GM21619 (cell line): ENCODE measurements around the gene ADAD1.
"Not testable (repeated sequence)": the region's sequence is repeated elsewhere in the genome, so short reads cannot be mapped to it uniquely, and the experiment has no call there.

Experiments used
- ATAC-seq: cut with Tn5 transposase; IDR thresholded peaks from one replicate; pipeline ENCODE4 v1.9.1; 2021; ENCODE audit not compliant: unreplicated experiment

Gene ADAD1

DNA sequence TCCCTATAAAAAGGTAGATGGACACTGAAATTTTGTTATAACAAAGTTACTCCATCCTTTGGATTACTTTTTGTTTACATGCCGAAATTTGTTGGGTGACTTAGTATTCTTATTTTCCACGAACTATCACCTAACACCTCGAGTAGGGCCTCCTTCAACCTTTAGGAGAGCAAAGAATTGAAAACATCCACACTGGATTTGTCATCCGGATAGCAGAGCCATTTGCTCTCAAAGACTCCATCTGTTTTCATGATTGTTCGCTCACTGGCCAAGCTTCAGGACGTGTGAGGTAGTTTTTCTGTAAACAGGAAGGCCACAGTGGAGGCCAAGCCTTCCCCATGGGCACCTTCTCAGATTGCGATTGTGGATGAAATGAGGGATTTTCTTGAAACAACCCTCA lies at the start of gene ADAD1:
Gene ADAD1, plus strand, starts transcription at position 301 of the 400 bp plus-strand sequence. CDS start 1,059 bp downstream, outside the sequence.
- no peak for ATAC-seq

DNA sequence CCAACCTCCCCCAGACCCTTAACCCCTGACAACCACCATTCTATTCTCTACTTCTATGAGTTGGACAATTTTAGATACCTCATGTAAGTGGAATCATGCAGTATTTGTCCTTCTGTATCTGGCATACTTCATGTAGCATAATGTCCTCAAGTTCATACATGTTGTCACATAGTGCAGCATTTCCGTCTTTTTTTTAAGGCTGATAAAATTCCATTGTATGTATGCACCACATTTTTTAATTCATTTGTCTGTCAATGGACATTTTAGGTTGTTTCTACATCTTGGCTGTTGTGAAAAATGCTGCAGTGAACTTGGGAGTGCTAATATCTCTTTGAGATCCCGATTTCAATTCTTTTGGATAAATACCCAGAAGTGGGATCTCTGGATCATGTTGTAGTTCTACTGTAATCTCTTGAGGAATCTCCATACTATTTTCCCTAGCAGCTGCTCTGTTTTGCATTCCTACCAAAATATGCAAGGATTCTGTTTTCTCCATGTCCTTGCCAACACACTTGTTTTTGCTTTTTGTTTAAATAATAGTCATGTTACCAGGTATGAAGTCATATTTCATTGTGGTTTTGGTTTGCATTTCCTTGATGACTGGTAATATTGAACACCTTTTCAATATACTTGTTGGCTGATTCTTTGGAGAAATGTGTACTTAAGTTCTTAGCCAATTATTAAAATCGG lies 48.8 kb upstream of the ADAD1 start:
- ATAC-seq, result no peak

DNA sequence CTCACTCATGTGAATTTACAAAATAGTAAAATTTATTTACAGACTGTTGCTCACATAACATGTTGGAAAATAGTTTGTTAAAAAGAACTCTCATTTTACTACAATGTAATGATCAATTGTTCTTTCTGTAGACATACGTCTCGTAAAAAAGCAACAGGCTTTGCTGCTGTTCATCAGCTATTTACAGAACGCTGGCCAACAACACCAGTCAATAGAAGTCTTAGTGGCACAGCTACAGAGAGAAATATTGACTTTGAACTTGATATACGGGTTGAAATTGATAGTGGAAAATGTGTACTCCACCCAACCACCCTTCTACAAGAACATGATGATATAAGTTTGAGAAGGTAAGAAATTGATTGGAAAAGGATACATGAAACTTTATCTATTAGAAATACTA lies 47.6 kb upstream of the ADAD1 start:
- ATAC-seq, result no peak

DNA sequence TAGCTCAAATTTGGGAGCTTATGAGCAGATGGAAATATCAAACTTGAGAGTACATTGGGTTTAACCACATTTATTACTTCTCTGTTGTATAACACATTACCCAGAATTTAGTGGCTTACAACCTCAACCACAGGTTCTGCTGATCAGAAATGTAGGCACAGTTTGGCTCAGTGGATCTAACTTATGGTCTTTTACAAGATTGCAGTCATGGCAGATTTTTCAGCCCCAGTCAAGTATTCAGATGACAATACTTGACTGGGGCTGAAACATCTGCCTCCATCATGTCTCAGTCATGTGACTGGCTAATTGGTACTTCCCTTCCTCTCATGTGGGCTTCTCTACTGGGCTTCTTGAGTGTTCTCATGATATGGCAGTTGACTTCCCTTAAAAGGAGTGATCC lies 44.0 kb upstream of the ADAD1 start:
- ATAC-seq, result no peak

DNA sequence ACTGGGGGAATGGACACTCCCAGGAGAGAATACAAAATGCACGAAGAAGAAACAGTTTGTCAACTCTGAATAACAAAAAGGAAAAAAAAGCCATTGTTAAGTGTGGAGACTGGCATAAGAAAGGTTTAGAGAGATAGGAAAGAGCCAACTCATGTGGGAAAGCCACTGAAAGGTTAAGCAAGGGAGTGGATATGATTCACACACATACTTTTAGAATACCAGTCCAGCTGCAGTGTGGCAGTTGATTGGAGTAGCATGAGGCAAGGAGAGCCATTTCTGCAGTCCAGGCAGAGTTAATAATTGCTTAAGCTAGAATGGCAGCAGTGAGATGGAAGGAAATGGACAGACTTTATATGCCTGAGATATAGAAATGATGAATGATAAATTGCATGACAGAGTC lies 36.9 kb upstream of the ADAD1 start:
- ATAC-seq, result no peak

DNA sequence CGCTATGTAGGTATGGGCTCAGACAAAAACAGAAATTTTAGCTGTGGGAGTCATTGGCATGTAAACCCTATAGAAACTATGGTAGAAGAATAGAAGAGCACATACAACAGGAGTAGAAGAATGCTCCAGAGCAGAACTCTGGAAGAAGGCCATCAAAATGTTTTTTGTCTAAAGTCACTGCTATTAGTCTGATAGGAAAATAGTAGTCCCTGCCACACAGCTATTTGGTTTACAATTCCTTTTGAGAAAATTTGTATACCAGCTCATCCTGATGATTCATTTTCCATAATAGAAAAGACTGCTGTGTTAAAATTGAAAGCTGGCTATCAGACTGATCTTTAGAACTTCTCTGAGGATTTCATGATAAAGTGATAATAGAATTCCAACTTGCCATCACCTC lies 32.8 kb upstream of the ADAD1 start:
- ATAC-seq, result no peak

DNA sequence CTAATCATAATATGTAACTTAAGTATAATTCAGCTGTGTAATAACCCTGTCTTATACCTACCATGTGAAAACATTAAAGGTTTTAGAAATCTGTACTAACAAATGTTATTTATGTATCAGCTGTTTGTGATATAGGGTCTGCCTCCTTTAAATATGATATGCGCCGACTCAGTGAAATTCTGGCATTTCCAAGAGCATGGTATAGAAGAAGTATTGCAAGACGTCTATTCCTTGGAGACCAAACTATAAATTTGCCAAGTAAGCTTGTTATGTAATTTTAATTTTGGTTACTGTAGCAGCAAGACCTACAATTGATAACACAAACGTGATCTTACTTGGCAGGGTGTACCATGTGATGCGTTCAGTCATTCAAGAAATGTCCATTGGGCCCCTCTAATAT lies 32.3 kb upstream of the ADAD1 start:
- no peak for ATAC-seq

DNA sequence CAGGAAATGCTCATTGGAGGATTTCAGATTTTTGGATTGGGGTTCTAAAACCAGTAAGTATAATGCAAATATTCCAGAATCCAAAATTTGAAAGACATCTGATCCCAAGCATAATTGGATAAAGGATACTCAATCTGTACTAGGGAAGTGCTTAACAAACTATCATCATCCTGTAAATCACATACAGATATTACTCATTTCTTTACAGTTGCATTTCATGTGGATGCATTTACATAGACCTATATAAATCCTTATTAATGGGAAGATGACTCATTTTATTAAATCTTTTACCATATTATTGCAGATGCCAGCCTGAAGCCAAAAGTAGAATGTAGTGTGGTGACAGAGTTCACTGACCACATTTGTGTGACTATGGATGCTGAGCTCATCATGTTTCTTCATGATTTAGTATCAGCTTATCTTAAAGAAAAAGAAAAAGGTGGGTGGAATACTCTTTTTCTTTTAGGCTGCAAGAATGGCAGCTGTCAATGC lies 22.4 kb upstream of the ADAD1 start:
- ATAC-seq, result no peak

DNA sequence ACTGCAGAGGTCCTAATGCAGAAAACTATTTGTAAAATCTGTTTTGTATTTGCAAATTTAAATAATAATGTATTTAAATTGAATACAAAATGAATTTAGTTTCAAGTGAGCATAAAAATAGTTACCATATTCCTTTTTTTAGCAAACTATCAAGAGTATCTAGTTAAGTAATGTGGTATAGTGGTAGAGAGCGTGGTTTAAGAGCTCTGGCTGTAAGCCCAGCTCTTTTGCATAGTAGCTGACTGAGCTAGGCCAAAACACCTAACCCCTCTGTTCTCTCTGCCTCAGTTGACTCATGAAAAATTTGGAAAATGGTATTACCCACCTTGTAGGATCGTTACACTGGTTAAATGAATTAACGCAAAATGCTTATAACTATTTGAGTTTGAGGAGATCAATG lies 18.1 kb upstream of the ADAD1 start:
- ATAC-seq, result no peak

DNA sequence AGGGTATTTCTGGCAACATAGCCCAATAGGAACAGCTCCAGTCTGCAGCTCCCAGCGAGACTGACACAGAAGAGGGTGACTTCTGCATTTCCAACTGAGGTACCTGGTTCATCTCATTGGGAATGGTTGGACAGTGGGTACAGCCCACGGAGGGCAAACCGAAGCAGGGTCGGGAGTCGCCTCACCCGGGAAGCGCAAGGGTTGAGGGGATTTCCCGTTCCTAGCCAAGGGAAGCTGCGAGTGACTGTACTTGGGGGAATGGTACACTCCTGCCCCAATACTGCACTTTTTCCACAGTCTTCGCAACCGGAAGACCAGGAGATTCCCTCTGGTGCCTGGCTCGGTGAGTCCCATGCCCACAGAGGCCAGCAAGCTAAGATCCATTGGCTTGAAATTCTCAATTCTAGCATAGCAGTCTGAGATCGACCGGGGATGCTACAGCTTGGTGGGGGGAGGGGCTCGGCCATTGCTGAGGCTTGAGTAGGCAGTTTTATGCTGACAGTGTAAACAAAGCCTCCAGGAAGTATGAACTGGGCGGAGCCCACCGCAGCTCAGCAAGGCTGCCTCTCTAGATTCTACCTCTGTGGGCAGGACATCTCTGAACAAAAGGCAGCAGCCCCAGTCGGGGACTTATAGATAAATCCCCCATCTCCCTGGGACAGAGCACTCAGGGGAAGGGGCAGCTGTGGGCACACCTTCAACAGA lies 14.0 kb upstream of the ADAD1 start:
- ATAC-seq, result no peak

DNA sequence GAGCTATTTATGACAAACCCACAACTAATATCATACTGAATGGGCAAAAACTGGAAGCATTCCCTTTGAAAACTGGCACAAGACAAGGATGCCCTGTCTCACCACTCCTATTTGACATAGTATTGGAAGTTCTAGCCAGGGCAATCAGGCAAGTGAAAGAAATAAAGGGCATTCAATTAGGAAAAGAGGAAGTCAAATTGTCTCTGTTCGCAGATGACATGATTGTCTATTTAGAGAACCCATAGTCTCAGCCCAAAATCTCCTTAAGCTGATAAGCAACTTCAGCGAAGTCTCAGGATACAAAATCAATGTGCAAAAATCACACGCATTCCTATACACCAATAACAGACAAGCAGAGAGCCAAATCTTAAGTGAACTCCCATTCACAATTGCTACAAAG lies 10.0 kb upstream of the ADAD1 start:
- ATAC-seq, result not testable (repeated sequence)

DNA sequence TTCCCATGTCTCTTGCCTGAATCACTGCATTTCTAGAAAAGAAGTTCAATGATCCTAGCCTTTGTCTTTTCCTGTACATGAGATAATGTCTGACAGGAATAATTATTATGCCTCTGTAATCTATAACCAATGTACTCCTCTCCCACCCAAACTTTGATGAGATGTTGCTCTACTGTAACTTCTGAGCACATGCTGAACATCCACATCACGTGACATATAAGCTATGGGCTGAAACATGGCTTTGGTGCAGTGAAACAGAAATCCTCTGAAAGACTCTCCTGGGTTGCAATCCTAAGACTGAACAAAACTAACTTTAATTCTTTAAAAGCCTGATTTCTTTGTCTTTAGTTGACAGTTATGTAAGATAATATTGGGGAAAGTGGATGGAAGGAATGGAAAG lies 1.5 kb upstream of the ADAD1 start:
- ATAC-seq, result no peak

DNA sequence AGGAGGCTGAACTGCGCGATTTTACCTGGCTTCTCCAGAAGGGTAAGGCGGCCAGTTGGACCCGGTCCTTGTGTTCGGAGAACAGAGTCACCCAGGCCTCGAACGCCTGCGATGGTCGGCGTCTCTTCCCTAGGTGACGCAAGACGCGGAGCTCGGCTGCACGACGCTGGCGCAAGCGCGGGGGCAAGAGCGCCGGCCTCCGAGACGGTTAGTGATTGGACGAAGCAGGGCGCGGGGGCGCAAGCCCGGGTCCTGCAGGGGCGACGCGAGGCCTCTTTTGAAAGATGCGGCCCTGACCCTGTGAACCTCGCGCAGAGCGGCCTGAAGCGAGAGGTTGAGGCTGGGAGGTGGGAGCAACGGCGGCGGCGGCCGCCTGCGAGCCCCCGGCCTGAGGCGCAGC lies 428 bp downstream of the ADAD1 start:
- ATAC-seq, result no peak

DNA sequence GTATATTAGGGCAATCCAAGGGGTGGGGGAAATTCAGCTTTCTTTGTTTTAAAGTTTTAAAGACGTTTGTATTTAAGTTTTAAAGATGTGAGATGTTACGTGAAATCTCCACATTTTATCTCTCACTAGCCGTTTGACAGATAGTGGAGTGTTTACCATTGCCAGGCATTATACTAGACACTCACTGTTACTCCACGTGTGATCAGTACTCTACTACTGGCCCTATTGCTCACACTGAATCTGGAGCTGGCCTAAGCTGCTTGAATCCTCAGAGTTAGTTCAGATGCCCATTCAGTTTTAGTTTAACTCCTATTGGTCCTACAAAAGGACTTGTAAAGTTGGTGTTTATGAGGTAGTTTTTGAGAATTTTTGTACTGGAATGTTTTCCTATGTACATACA lies 4.5 kb downstream of the ADAD1 start:
- ATAC-seq, result no peak

DNA sequence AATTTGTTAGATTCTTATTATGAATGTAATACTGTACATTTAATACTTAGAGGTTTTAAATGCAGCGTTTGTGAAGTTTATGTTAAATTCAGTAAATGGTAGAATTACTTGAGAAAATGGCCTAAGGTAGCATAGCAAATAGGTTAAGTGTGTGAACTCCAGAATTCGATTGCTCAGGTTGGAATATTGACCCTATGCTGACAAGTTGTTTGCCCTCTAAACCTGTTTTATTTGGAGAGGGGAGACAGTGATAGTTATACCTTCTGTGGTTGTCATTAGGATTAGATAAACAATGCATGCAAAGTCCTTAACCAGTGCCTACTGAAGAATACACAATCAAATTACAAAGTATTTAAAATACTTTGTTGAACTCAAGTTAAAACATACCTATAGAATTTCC lies 5.4 kb downstream of the ADAD1 start:
- ATAC-seq, result no peak

DNA sequence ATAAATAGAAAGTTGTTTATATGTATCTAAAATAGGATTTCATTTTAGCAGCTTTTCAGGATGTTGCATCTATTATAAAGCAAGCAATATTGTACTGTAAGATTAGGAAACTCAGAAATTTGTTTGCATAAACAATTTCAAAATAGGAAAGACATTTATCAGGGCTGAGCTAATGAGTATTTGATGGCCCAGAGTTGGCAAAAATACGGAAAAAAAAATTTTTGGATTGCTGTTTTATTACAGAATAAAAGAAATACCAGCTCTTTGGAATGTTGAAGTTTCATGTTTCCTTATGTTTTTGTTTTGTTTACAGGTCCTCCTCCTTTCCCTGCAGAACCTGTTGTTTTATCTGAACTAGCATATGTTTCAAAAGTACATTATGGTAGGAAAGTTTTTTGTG lies 14.5 kb downstream of the ADAD1 start:
- ATAC-seq, result no peak

DNA sequence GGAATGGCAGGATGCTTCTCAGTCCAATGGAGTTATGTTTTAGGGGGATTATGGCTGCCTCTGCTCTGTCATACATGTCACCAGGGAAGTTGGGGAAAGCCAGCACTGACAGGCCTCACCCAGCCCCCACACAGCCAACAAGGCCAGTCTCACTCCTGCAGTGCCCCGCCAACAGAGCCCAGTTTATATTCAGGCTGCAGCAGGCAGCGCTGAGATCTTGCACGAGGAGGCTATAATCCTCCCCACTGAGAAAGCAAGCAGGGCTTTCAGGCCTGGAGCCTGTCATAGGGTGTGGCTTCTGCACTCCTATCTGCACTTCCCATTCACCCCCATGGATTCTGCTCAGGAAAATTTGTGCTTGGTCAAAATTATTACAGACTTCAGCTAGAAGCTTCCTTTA lies 25.1 kb downstream of the ADAD1 start:
- ATAC-seq, result no peak

DNA sequence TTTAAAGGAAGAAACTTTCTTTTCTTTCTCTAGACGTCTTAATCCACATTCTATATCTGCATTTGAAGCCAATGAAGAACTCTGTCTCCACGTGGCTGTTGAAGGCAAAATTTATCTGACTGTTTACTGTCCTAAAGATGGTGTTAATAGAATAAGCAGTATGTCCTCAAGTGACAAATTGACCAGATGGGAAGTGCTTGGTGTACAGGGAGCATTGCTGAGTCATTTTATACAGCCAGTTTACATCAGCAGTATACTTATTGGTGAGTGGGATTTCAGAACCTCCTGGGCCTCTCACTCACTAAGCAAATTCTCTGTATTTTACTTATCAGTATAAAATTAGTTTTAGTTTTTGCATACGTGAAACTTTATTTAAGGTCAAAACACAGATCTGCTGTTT lies 33.7 kb downstream of the ADAD1 start:
- ATAC-seq, result peak; percentile 67

DNA sequence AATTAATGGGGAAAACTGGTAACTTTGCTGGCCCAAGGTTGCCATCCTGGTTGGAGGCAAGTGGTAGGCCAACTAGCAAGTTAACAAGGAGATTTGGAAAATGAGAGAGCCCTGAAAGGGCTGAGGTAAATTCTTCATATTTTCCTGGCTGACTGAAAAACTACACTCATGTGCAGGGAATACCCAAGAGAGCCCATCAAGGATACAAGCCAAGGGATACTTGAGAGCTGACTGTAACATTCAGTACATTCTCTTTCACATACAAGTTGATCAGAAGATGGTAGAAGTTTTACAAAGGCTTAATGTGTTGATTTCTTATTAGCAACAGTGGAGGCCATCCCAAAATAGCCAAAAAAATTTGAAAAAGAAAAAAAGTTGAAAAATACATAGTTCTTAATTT lies 44.4 kb downstream of the ADAD1 start:
- ATAC-seq, result no peak

DNA sequence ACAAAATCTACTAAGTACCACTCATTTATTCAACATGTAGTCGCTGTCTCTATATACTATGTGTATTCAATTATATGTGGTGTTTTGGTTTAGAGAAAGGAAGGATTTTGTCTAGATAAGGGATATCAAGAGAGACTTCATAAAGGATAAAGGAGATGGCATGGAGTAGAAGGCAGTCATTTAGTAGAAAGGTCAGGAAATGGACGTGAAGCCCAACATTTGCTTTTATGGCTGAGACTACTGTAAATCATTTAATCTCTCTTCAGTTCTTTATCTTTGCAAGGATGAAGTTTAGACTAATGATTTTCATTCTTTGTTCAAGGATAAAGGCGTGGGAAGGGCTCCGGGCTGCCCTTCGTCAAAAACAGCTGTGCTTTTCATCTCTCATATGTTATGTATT lies 52.5 kb downstream of the ADAD1 start:
- no peak for ATAC-seq

DNA sequence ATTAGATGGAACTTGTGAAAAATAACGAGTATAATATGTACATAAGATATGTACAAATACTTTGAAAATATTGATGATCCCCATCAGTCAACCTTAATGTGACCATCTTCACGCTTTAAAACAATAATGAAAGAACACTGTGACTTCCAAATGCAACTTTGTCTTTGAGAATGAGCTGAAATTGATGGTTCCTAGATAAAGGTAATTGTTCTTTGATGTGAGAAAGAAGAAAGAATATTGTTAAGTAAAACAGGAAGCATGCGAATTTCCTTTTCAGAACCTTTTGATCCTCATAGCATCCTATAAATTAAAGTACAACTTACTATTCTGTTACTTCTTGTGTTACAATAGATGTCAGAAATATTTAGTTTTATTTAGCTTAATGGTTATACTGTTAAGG lies 55.5 kb downstream of the ADAD1 start:
- ATAC-seq, result no peak

DNA sequence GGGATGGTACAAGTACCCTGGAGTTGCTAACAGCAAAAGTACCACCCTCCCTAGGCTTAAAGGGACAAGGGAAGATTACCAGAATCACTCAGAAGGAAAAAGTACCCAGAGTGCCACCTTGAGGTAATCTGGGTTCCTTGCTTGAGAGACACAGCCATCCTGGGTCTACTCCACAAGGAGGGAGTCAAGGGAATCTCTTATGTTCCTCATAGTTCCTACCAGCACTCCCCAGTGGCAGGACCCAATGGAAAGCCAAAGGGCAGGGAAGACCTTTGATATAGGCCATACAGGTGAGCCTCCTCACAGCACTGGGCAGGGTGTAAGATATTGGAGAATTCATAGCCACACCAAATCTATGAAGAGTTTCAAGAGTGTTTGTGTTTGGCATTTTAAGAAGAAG lies 72.0 kb downstream of the ADAD1 start:
- ATAC-seq, result no peak
